ENCODE measurements around the gene SIX1.
A peak's percentile ranks its signal among the peaks of the same experiment; 100 is the strongest.

Gene SIX1

DNA sequence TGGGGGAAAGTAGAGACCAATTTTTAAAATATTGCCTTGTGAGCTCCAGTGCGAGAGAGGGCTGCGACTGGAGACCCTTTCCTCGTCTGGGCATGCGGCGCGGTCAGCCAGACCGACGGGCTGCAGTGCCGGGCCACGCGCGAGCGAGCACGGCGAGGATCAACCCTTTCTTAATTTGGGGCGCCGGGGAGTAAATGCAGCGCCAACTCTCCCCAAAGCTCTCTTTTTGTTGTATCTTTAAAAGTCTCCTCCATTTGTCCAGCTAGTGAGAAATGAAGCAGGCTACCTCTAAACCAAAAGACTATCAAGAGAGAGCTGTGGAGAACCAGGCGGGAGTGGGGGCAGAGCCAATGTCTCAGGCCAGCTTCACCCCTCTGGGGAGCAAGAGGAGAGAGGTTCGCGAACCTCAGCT lies 1.4 kb downstream of the SIX1 start:
- Histone ChIP-seq H3K9ac (ENCODE audit: low read depth, low read length) (no peak overlapping the region), H3K4me1 (ENCODE audit: insufficient read depth, low read length) (peaks cover 60% of the 10 kb centered on the region), H3K36me3 (ENCODE audit: insufficient read depth, low read length) (no peaks in the 10 kb centered on the region), H3K9me3 (ENCODE audit: insufficient read depth, low read depth, low read length) (no peaks in the 10 kb centered on the region), H3K27ac (ENCODE audit: low read depth, low read length) (no peak overlapping the region), H3K4me3 (ENCODE audit: low read length) (peak overlapping the region; percentile 49), H3K27me3 (ENCODE audit: insufficient read depth, low read length) (peaks cover 100% of the 10 kb centered on the region)
- 2% methylated on average over 21 of the region's 21 CpGs for WGBS

DNA sequence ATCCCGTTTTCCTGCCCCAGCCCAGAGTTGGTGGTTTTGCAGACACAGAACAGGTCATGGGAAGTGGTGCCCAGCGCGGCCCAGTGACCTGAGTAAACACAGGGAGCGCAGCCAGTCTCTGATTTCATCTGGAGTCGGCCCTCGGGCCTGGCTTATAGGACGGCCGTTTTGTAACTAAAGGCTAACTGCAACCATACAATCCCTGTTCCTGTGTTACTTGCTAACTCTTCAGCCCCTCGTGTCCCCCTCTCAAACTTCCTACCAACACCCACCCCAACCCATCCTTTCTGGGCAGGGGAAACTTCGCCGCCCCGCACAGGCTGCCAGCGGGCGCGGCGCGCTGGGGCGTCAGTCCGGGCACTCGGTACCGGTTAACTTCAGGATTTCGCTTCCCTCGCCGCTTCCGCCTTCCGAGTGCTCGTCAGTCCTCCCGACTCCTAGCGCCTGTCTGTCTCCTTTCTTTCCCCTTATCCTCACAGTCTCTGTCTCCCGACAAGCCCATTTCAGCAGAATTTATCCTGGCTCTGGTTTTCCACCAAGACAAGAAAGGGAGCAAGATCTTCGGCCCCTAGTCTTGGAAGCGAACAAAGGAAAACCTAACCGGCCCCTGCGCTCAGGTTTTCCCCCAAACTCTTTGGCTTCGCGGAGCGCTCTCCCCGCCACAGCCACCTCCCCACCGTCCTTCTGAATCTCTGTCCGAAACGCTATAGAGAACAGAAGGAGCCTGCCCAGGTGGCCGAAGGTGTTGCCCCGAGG lies 2.0 kb downstream of the SIX1 start:
- no peaks in the 10 kb centered on the region for H3K9me3 ChIP-seq (ENCODE audit: insufficient read depth, low read depth, low read length)
- H3K4me3 ChIP-seq (ENCODE audit: low read length) = peak overlapping the region; percentile 49
- no peak overlapping the region for H3K27ac ChIP-seq (ENCODE audit: low read depth, low read length)
- peak overlapping the region; percentile 26; the same call in 1 of the 2 replicates for H3K9ac ChIP-seq (ENCODE audit: low read depth, low read length)
- WGBS = under 1% methylated on average over 43 of the region's 43 CpGs
- H3K36me3 ChIP-seq (ENCODE audit: insufficient read depth, low read length) = no peaks in the 10 kb centered on the region
- peaks cover 60% of the 10 kb centered on the region for H3K4me1 ChIP-seq (ENCODE audit: insufficient read depth, low read length)
- H3K27me3 ChIP-seq (ENCODE audit: insufficient read depth, low read length) = peaks cover 100% of the 10 kb centered on the region

DNA sequence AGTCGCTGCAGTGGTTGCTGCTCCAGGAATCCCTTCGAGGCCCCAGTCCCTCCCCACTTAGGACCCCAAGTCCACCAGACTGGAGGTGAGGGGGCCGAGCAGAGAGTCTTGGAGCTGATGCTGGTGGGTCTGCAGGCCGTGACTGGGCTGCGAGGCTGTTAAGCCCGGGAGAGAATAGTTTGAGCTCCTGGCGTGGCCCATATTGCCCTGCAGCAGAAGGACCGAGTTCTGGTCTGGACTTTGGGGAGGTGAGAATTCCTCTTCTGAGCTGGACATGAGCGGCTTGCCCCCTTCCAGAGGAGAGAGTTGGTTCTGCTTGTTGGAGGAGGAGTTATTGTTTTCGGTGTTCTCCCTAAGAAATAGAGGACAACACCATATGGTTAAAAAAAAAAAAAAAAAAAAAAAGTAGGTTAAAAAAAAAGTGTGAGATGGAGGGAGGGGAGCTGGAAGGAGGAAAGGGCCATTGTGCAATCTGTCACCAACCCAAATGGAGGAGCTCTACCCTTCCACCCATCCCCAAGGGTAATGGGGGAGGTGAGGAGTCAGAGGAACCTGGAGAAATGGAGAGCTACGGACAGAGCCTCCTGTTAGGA lies 3.0 kb downstream of the SIX1 start:
- H3K27ac ChIP-seq (ENCODE audit: low read depth, low read length) = no peak overlapping the region
- H3K36me3 ChIP-seq (ENCODE audit: insufficient read depth, low read length) = no peaks in the 10 kb centered on the region
- peaks cover 53% of the 10 kb centered on the region for H3K4me1 ChIP-seq (ENCODE audit: insufficient read depth, low read length)
- peaks cover 100% of the 10 kb centered on the region for H3K27me3 ChIP-seq (ENCODE audit: insufficient read depth, low read length)
- WGBS = 3% methylated on average over 9 of the region's 11 CpGs
- H3K9me3 ChIP-seq (ENCODE audit: insufficient read depth, low read depth, low read length) = no peaks in the 10 kb centered on the region
- H3K4me3 ChIP-seq (ENCODE audit: low read length) = peak overlapping the region; percentile 49; the same call in 1 of the 2 replicates
- no peak overlapping the region for H3K9ac ChIP-seq (ENCODE audit: low read depth, low read length)

DNA sequence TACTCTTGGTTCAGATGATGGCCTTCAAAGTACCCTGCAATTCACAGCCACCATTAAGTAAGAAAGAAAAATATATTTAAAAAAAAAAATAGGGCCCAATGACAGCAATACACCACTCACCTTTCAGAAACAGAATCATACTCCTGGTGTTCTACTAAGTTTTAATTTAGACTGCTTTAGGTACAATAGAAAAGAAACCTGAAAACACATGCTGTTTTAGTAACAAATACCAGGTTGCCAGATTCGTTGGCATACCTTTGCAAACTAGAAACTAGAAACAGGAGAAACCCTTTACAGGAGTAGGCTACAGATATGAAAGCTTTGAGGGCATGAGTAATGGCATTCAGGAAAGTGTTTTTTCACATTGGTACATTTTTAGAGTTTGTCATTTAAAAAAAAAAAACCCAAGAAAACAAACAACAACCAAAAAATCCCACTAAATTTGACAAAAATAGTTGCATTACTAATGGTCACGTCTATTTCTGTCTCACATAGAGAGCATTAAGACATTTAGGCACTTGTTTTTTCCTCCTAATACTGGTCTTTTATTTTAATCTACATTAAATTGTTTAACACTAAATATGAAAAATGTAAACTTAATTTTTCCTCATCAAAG lies 4.0 kb downstream of the SIX1 start:
- Histone ChIP-seq H3K27ac (ENCODE audit: low read depth, low read length) (no peak overlapping the region), H3K36me3 (ENCODE audit: insufficient read depth, low read length) (no peaks in the 10 kb centered on the region), H3K4me3 (ENCODE audit: low read length) (no peak overlapping the region), H3K4me1 (ENCODE audit: insufficient read depth, low read length) (peaks cover 62% of the 10 kb centered on the region), H3K27me3 (ENCODE audit: insufficient read depth, low read length) (peaks cover 100% of the 10 kb centered on the region), H3K9me3 (ENCODE audit: insufficient read depth, low read depth, low read length) (no peaks in the 10 kb centered on the region), H3K9ac (ENCODE audit: low read depth, low read length) (no peak overlapping the region)
- WGBS = 16% methylated on average over 2 of the region's 2 CpGs

DNA sequence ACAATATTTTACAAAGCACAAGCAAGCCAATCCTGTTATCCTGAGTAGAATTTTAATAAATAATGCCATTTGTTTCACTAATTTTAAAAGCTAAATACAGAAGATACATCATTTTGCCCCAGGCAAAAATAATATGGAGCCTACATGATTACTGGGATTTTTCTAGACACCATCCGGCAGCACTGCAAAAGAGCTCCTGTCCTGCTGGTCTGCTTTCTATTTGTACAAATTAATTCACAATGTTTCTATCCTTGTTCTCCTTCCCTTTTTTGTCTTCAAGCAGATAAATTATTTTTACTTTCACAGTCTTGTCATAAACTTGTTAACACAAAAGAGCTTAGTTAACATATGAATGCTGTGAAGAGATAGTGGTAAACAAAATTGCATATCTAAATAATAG lies 4.6 kb downstream of the SIX1 start:
- WGBS = 27% methylated on average over 1 of the region's 1 CpG
- H3K4me1 ChIP-seq (ENCODE audit: insufficient read depth, low read length) = peaks cover 67% of the 10 kb centered on the region

DNA sequence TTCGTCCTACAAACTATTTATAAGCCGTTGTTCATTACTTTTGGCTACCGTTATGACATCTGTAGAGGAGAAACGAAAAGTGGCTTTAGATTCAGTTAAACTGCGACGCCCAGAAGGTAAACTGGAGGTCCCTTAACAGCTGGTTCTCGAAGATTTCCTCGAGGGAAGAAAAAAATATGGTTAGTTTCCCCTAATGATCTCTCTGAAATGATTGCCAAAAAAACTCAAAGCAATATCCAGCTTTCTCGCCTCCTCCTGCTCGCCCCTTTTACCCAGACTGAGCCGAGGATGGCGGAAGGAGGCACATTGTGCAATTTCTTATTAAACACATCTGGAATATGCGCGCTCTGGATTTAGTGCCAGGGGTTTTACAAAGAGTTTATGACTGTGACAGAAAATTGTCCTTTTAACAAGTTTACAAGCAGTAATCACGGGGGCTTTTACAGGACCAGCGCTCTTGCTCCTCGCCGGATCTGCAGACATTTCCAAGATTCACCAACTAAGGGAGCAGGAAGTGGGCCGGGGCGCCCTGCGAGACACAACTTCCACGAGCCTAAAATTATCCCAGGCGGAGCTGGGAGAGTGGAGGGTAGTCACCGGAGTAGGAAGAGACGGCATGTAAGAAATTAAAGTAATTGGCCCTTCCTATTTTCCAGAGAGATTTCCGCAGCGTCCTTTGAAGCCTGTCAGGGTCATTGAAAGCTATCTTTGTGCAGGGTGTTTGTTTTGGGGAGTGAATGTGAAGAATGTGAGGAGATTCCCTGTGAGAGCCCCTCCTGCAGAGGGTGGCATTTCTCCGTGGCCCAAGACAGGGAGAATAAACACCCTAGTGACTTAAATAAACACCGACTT lies 5.6 kb downstream of the SIX1 start:
- Histone ChIP-seq H3K4me1 (ENCODE audit: insufficient read depth, low read length) (peaks cover 69% of the 10 kb centered on the region), H3K4me3 (ENCODE audit: low read length) (no peak overlapping the region; the same call in 1 of the 2 replicates), H3K9ac (ENCODE audit: low read depth, low read length) (no peak overlapping the region), H3K27ac (ENCODE audit: low read depth, low read length) (no peak overlapping the region), H3K9me3 (ENCODE audit: insufficient read depth, low read depth, low read length) (no peaks in the 10 kb centered on the region), H3K36me3 (ENCODE audit: insufficient read depth, low read length) (no peaks in the 10 kb centered on the region), H3K27me3 (ENCODE audit: insufficient read depth, low read length) (peaks cover 100% of the 10 kb centered on the region)
- 3% methylated on average over 26 of the region's 29 CpGs for WGBS

More for the DNA sequence above, 4.6 kb downstream of the SIX1 start:
- H3K4me3 ChIP-seq (ENCODE audit: low read length) = no peak overlapping the region
- H3K36me3 ChIP-seq (ENCODE audit: insufficient read depth, low read length) = no peaks in the 10 kb centered on the region
- no peaks in the 10 kb centered on the region for H3K9me3 ChIP-seq (ENCODE audit: insufficient read depth, low read depth, low read length)
- no peak overlapping the region for H3K27ac ChIP-seq (ENCODE audit: low read depth, low read length)
- H3K9ac ChIP-seq (ENCODE audit: low read depth, low read length) = no peak overlapping the region
- H3K27me3 ChIP-seq (ENCODE audit: insufficient read depth, low read length) = peaks cover 100% of the 10 kb centered on the region

DNA sequence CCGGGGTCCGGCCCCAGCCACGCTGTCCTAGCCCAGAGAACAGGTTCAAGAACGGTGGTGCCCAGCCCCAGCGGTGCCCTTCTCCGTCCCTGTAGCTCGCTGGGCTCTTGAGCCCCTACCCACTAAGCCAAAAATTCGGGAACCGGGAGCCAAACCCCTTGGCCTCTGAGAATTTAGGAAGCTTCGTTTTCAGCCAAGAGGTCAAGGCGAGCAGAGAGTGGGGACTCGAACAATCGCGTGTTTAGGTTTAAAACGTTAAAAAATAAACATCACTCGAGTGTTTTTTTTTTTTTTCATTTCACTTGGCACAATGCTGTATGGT lies 6.2 kb downstream of the SIX1 start:
- no peak overlapping the region for H3K27ac ChIP-seq (ENCODE audit: low read depth, low read length)
- no peaks in the 10 kb centered on the region for H3K36me3 ChIP-seq (ENCODE audit: insufficient read depth, low read length)
- H3K4me3 ChIP-seq (ENCODE audit: low read length) = 0 out of 2 replicates have a peak overlapping the region, but pooled peaks have one; percentile 21
- peaks cover 100% of the 10 kb centered on the region for H3K27me3 ChIP-seq (ENCODE audit: insufficient read depth, low read length)
- peaks cover 75% of the 10 kb centered on the region for H3K4me1 ChIP-seq (ENCODE audit: insufficient read depth, low read length)
- no peak overlapping the region for H3K9ac ChIP-seq (ENCODE audit: low read depth, low read length)
- WGBS = under 1% methylated on average over 16 of the region's 16 CpGs
- H3K9me3 ChIP-seq (ENCODE audit: insufficient read depth, low read depth, low read length) = no peaks in the 10 kb centered on the region

DNA sequence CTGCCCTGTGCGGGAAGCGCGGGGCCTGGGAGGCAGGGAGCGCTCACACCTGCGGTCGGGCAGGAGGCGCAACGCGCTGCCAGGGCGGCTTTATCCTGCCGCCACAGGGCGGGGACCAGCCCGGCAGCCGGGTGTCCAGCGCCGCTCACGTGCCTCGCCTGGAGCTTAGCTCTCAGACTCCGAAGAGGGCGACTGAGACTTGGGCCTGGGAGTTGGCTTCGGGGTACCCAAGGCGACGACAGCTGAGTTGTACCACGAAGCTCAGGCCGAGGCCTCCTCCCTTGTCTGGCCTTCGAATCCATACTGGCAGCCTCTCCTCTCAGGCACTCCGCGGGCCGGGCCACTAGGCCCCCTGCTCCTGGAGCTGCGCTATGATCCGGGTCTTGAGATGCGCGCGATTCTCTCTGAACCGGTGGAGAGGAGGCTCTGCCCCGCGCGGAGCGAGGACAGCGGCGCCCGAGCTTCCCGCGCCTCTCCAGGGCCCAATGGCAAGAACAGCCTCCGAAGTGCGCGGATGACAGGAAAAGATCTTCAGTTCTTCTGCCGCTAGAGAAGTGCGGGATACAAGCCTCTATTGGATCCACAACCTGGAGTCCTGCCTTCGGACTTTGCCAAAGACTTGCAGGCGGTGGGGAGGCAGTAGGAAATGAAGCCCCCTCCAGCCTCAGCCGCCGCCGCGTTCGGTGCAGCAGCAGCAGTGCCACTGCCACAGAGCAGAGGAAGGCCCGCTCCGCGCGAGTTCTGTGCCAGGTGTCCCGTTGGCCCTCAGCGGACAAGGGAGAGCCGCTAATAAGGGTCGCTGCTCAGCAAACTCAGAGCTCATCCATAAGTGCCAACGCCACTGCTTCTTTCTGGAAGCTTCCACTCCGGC lies 6.8 kb downstream of the SIX1 start:
- no peak overlapping the region for H3K27ac ChIP-seq (ENCODE audit: low read depth, low read length)
- H3K4me3 ChIP-seq (ENCODE audit: low read length) = peak overlapping the region; percentile 21
- WGBS = under 1% methylated on average over 66 of the region's 66 CpGs
- peaks cover 100% of the 10 kb centered on the region for H3K27me3 ChIP-seq (ENCODE audit: insufficient read depth, low read length)
- peaks cover 72% of the 10 kb centered on the region for H3K4me1 ChIP-seq (ENCODE audit: insufficient read depth, low read length)
- no peak overlapping the region for H3K9ac ChIP-seq (ENCODE audit: low read depth, low read length)
- H3K9me3 ChIP-seq (ENCODE audit: insufficient read depth, low read depth, low read length) = no peaks in the 10 kb centered on the region
- no peaks in the 10 kb centered on the region for H3K36me3 ChIP-seq (ENCODE audit: insufficient read depth, low read length)

DNA sequence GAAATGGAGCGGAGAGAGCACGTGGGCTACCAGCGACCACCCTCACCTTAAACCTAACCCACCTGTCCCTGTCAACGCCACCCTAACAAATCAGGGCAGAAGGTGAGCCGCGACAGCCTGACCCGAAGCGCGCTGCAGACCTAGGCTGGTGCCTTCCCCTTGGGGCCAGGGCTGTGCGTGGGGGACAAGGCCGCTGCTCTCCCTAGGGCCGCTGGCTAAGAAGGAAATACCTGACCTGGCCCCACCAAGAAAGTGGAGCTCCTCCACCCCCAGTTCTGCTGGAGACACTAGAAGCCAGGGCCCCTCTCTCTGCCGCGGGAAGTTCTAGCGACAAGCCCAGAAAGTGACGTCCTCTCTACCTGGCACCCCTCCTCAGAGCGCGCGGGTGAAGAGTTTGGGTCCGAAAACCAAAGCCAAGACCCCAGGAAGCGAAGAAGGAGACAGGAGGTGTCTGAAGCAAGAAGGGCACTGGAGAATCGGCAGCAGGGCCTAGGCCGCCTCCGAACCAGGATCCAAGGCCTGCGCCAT lies 7.5 kb downstream of the SIX1 start:
- no peaks in the 10 kb centered on the region for H3K9me3 ChIP-seq (ENCODE audit: insufficient read depth, low read depth, low read length)
- peaks cover 70% of the 10 kb centered on the region for H3K4me1 ChIP-seq (ENCODE audit: insufficient read depth, low read length)
- H3K9ac ChIP-seq (ENCODE audit: low read depth, low read length) = no peak overlapping the region
- WGBS = 2% methylated on average over 25 of the region's 25 CpGs
- no peaks in the 10 kb centered on the region for H3K36me3 ChIP-seq (ENCODE audit: insufficient read depth, low read length)
- no peak overlapping the region for H3K27ac ChIP-seq (ENCODE audit: low read depth, low read length)
- peaks cover 100% of the 10 kb centered on the region for H3K27me3 ChIP-seq (ENCODE audit: insufficient read depth, low read length)
- H3K4me3 ChIP-seq (ENCODE audit: low read length) = peak overlapping the region; percentile 21

Measured in HUES64 (cell line).